HepG2 (cell line): ENCODE data around the gene DCAF7. TPM values are rescaled to one million over a fixed set of nuclear protein-coding genes. Genes with fewer than 3 reads are reported as not detected.

Experiments
- ARHGAP35 ChIP-seq: sonication (generic); formaldehyde crosslinking; IDR thresholded peaks from 2 replicates; pipeline ENCODE4 v1.9.0; 2022; ENCODE audit warnings: mild to moderate bottlenecking, inconsistent platforms, moderate library complexity, missing genetic modification reagents, borderline replicate concordance
- ATF4 ChIP-seq, 2 experiments: fragments of 450-650 bp in 1 of 2; sonication (generic) in 1 of 2; formaldehyde crosslinking; IDR thresholded peaks; 2 replicates each; pipeline versions ENCODE4 v1.5.0 to v1.8.0; 2020 to 2022; ENCODE audit warnings: mild to moderate bottlenecking in 1 of 2, missing genetic modification reagents in 1 of 2
- DBP ChIP-seq: sonication (generic); formaldehyde crosslinking; IDR thresholded peaks from 2 replicates; pipeline ENCODE4 v1.4.0; 2020; ENCODE audit warnings: missing genetic modification reagents; ENCODE audit errors: not compliant biosample characterization
- HMG20A ChIP-seq: IDR thresholded peaks from 2 replicates; pipeline ENCODE4 v1.6.1; 2016; ENCODE audit warnings: borderline replicate concordance
- HMG20B ChIP-seq: conservative IDR thresholded peaks from 2 replicates; pipeline ENCODE4 v1.6.1; 2016; ENCODE audit warnings: missing genetic modification reagents, missing compliant biosample characterization
- LBX2 ChIP-seq: sonication (generic); formaldehyde crosslinking; IDR thresholded peaks from 2 replicates; pipeline ENCODE4 v1.5.0; 2020; ENCODE audit warnings: missing genetic modification reagents, mild to moderate bottlenecking, borderline replicate concordance
- MAX ChIP-seq: IDR thresholded peaks from 2 replicates; pipeline ENCODE4 v1.6.1; 2012; ENCODE audit warnings: inconsistent platforms
- MZF1 ChIP-seq: sonication (generic); formaldehyde crosslinking; IDR thresholded peaks from 2 replicates; pipeline ENCODE4 v1.8.1; 2023; ENCODE audit warnings: mild to moderate bottlenecking, missing genetic modification reagents, borderline replicate concordance
- NCOR1 ChIP-seq: fragments of 200-600 bp; sonication (generic); IDR thresholded peaks from 2 replicates; pipeline ENCODE4 v1.7.0; 2017; ENCODE audit warnings: antibody characterized with exemption, low read length, borderline replicate concordance
- POLR2G ChIP-seq: fragments of 200-400 bp; formaldehyde crosslinking; IDR thresholded peaks from 2 replicates; pipeline ENCODE4 v1.6.1; 2018; ENCODE audit warnings: mild to moderate bottlenecking, low read depth, low read length, moderate library complexity
- TBP ChIP-seq: sonication (generic); formaldehyde crosslinking; IDR thresholded peaks from 2 replicates; pipeline ENCODE4 v1.5.0; 2020; ENCODE audit warnings: missing genetic modification reagents
- TFE3 ChIP-seq: IDR thresholded peaks from 2 replicates; pipeline ENCODE4 v1.6.1; 2016
- XRCC5 ChIP-seq: fragments of 200-400 bp; formaldehyde crosslinking; optimal IDR thresholded peaks from 2 replicates; pipeline ENCODE3; 2017; ENCODE audit warnings: mild to moderate bottlenecking, low read length
- ZBTB26 ChIP-seq: IDR thresholded peaks from 2 replicates; pipeline ENCODE4 v1.6.1; 2016; ENCODE audit warnings: missing compliant biosample characterization, missing genetic modification reagents, borderline replicate concordance
- ZNF281 ChIP-seq: sonication (generic); formaldehyde crosslinking; IDR thresholded peaks from 2 replicates; pipeline ENCODE4 v1.4.0; 2020; ENCODE audit warnings: missing genetic modification reagents, borderline replicate concordance
- ZNF30 ChIP-seq: sonication (generic); formaldehyde crosslinking; IDR thresholded peaks from 2 replicates; pipeline ENCODE4 v1.5.0; 2020; ENCODE audit warnings: mild to moderate bottlenecking, missing genetic modification reagents
- ZNF570 ChIP-seq: sonication (generic); formaldehyde crosslinking; IDR thresholded peaks from 2 replicates; pipeline ENCODE4 v1.4.0; 2020; ENCODE audit warnings: mild to moderate bottlenecking, missing genetic modification reagents, borderline replicate concordance
- ZNF75D ChIP-seq: sonication (generic); formaldehyde crosslinking; IDR thresholded peaks from 2 replicates; pipeline ENCODE4 v1.8.1; 2023; ENCODE audit warnings: missing genetic modification reagents, mild to moderate bottlenecking, borderline replicate concordance
- ZNF772 ChIP-seq: sonication (generic); formaldehyde crosslinking; IDR thresholded peaks from 2 replicates; pipeline ENCODE4 v1.5.0; 2020; ENCODE audit warnings: mild to moderate bottlenecking, missing genetic modification reagents
- ZNF773 ChIP-seq: sonication (generic); formaldehyde crosslinking; IDR thresholded peaks from 2 replicates; pipeline ENCODE4 v1.4.0; 2020; ENCODE audit warnings: missing genetic modification reagents, borderline replicate concordance
- polyA plus RNA-seq, 8 experiments: library from polyadenylated mRNA; depleted of rRNA in 3 of 8; stranded (reverse) in 7 of 8; unstranded in 1 of 8; fragments of >200 nt; fragmentation: Illumina TruSeq in 4 of 8; extraction: Trizol in 4 of 8; gene quantifications; 2 replicates each; pipeline versions ENCODE4 v1.2.1 to v1.2.3, GENCODE V29; 2011 to 2016; ENCODE audit warnings: low read depth in 4 of 8, missing spikeins in 1 of 8, mixed read lengths in 1 of 8; ENCODE audit not compliant: insufficient read depth in 1 of 8
- total RNA-seq, 5 experiments: library from RNA; depleted of rRNA; stranded (reverse); fragments of >200 nt; fragmentation: Illumina TruSeq; extraction: Trizol; gene quantifications; 2 replicates each; pipeline ENCODE4 v1.2.3, GENCODE V29; 2016; ENCODE audit warnings: low read depth in 1 of 5

The DCAF7 gene
- total and polyA plus RNA-seq, 2 of the 13 experiments (the other 11 are each of a cell fraction or from before 2014, with no cell fraction given), result 55.2 to 73.4 TPM

GRCh38 chr17:63516910-63517824 lies 33.1 kb upstream of the DCAF7 start (continued):
- TF ChIP-seq ZNF75D (CRISPR knock-in tag), result no peak
- peak in 1 of 2 experiments; percentile 52; a peak in 1 of 4 replicates for TF ChIP-seq ATF4 (CRISPR knock-in tag; IDR thresholded peaks at IDR 0.05)
- no peak for TF ChIP-seq HMG20B (CRISPR knock-in tag)
- peak; percentile 53; the same call in 1 of the 2 replicates for TF ChIP-seq HMG20A (CRISPR knock-in tag)
- no peak for TF ChIP-seq ZNF30 (CRISPR knock-in tag)
- no peak; the same call in 1 of the 2 replicates for TF ChIP-seq ZNF281 (CRISPR knock-in tag)
- no peak for TF ChIP-seq TBP
- no peak for TF ChIP-seq MZF1 (CRISPR knock-in tag)
- TF ChIP-seq XRCC5, result no peak
- TF ChIP-seq ZNF570 (CRISPR knock-in tag), result no peak
- TF ChIP-seq ZBTB26 (CRISPR knock-in tag), result no peak; the same call in 1 of the 2 replicates
- peak; percentile 47; the same call in 1 of the 2 replicates for TF ChIP-seq ZNF772 (CRISPR knock-in tag)
- TF ChIP-seq POLR2G, result no peak
- TF ChIP-seq NCOR1, result no peak; the same call in 1 of the 2 replicates
- no peak for TF ChIP-seq ARHGAP35 (CRISPR knock-in tag)
- no peak for TF ChIP-seq ZNF773 (CRISPR knock-in tag)
- peak; percentile 67 for TF ChIP-seq MAX
- peak; percentile 85 for TF ChIP-seq TFE3 (CRISPR knock-in tag)
- TF ChIP-seq DBP (CRISPR knock-in tag), result no peak
- no peak for TF ChIP-seq LBX2
